ENCODE measurements around the gene GSE1.

DNA sequence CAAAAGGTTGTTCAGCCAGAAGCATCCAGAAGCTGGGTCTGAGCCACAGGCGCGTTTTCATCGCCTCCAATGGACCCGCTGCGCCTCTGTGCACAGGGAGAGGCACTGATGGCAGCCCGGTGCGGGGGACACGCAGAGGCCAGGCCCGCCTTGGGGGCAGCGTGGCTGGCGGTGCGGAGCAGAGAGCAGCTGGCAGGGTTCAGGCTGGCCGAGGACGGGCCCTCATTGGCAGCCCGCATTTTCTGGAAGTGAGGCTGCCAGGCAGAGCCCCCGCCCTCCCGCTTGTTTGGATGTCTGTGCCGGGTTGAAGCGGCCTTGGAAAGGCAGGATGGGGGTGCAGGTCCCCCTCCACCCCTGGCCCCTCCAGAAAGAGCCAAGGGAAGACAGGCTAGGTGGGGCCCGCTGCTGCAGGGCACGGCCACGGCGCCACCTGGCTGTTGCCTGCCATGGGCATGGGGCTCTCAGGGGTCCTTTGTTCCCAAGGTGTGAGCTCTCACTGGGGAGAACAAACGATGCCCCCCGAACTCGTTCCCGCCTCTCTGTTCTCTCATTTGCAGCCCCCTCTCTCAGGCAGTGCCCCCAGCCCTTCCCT, 18.8 kb downstream of the GSE1 start:
- no peak for TF ChIP-seq CTCF (IDR thresholded peaks at IDR 0.05)
- no peak for TF ChIP-seq EP300 (IDR thresholded peaks at IDR 0.05; ENCODE audit: low read depth)
- no peak for TF ChIP-seq POLR2A (IDR thresholded peaks at IDR 0.05)
- TF ChIP-seq POLR2AphosphoS5 (IDR thresholded peaks at IDR 0.05) = no peak
